Tibial nerve (tissue), 4 donors: ENCODE measurements around the gene BEND5.

Experiments
- CTCF ChIP-seq, 5 experiments: fragments of 200-600 bp in 3 of 5; fragments of 450-650 bp in 2 of 5; sonication (generic) in 3 of 5; IDR thresholded peaks; one replicate each; pipeline ENCODE4 v1.5.1; 2016 to 2019; ENCODE audit warnings: antibody characterized with exemption in 5 of 5, mild to moderate bottlenecking in 3 of 5, moderate library complexity in 2 of 5
- EP300 ChIP-seq, 2 donors: sonication (generic); formaldehyde crosslinking; IDR thresholded peaks; one replicate each; pipeline ENCODE4 v1.6.1; 2017; ENCODE audit warnings: antibody characterized with exemption in 2 of 2, mild to moderate bottlenecking in 1 of 2
- POLR2A ChIP-seq, 2 donors: fragments of 450-650 bp; IDR thresholded peaks; one replicate each; pipeline ENCODE4 v1.6.1; 2017; ENCODE audit warnings: antibody characterized with exemption in 2 of 2, mild to moderate bottlenecking in 2 of 2, moderate library complexity in 2 of 2

DNA sequence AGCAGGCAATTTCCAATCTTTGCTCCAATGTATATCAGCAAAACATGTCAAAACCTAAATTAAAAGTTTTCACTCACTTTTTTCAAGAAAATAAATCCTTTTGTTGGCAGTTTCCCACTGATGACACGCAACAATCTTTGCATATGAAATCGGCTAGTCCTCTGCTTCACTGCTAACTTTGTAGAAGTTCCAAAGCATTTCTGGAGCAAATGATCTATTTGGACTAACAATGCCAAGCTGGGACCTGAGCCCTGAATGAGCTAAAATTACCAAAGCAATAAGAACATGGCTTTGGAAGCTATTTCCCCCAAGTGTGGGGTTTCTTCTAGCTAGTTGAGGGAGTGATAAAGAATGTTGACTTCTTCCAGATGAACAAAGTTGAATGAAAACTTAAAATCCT is 5.1 kb downstream of the BEND5 start:
- no peak for TF ChIP-seq CTCF (IDR thresholded peaks at IDR 0.05)
- TF ChIP-seq EP300 (IDR thresholded peaks at IDR 0.05) = no peak
- no peak for TF ChIP-seq POLR2A (IDR thresholded peaks at IDR 0.05)
